CD4-positive, alpha-beta T cell treated with Interleukin-1 beta for 1 hour (primary cell): ENCODE data around the gene TNS3.
"Not testable (repeated sequence)": the region's sequence is repeated elsewhere in the genome, so short reads cannot be mapped to it uniquely, and the experiment has no call there.

ENCODE experiments used
- DNase-seq, 2 donors: peaks; one replicate each; pipeline ENCODE4 v3.0.0-alpha.2; 2020 to 2022

Gene TNS3

GRCh38 chr7:47444376-47445098 is 137.4 kb downstream of the TNS3 start:
- DNase-seq: no peak

GRCh38 chr7:47443049-47443448 is 138.9 kb downstream of the TNS3 start:
- DNase-seq: no peak

GRCh38 chr7:47442605-47442865 is 139.4 kb downstream of the TNS3 start:
- no peak for DNase-seq

GRCh38 chr7:47441796-47442604 is 139.9 kb downstream of the TNS3 start:
- no peak for DNase-seq

- DNase-seq: not testable (repeated sequence)
These were observed 140.9 kb downstream of the TNS3 start for GRCh38 chr7:47441048-47441447.

GRCh38 chr7:47440320-47440719 is 141.6 kb downstream of the TNS3 start:
- DNase-seq: no peak

- no peak for DNase-seq
These were observed 142.7 kb downstream of the TNS3 start for GRCh38 chr7:47439181-47439667.

- no peak for DNase-seq
These were observed 143.4 kb downstream of the TNS3 start for GRCh38 chr7:47438411-47439029.

GRCh38 chr7:47435889-47436312 is 146.0 kb downstream of the TNS3 start:
- DNase-seq: no peak

- no peak for DNase-seq
These were observed 148.4 kb downstream of the TNS3 start for GRCh38 chr7:47433564-47433895.

GRCh38 chr7:47432671-47433563 is 149.0 kb downstream of the TNS3 start:
- no peak for DNase-seq

GRCh38 chr7:47430422-47430821 is 151.5 kb downstream of the TNS3 start:
- no peak for DNase-seq

GRCh38 chr7:47428768-47429472 is 153.0 kb downstream of the TNS3 start:
- no peak for DNase-seq

- DNase-seq: no peak
These were observed 153.7 kb downstream of the TNS3 start for GRCh38 chr7:47428052-47428767.

GRCh38 chr7:47427051-47427643 is 154.8 kb downstream of the TNS3 start:
- DNase-seq: no peak

GRCh38 chr7:47424523-47424922 is 157.4 kb downstream of the TNS3 start:
- DNase-seq: no peak

GRCh38 chr7:47423196-47423595 is 158.7 kb downstream of the TNS3 start:
- DNase-seq: no peak

- DNase-seq: no peak
These were observed 159.3 kb downstream of the TNS3 start for GRCh38 chr7:47422611-47423010.

- no peak for DNase-seq
These were observed 160.5 kb downstream of the TNS3 start for GRCh38 chr7:47421456-47421855.

GRCh38 chr7:47420122-47420780 is 161.7 kb downstream of the TNS3 start:
- no peak for DNase-seq

- no peak for DNase-seq
These were observed 162.4 kb downstream of the TNS3 start for GRCh38 chr7:47419471-47419870.
